ENCODE results near the gene BLM.

Gene BLM

GRCh38 chr15:90857337-90857736 is 140.2 kb downstream of the BLM start:
- DNase-seq: no peak

DNA sequence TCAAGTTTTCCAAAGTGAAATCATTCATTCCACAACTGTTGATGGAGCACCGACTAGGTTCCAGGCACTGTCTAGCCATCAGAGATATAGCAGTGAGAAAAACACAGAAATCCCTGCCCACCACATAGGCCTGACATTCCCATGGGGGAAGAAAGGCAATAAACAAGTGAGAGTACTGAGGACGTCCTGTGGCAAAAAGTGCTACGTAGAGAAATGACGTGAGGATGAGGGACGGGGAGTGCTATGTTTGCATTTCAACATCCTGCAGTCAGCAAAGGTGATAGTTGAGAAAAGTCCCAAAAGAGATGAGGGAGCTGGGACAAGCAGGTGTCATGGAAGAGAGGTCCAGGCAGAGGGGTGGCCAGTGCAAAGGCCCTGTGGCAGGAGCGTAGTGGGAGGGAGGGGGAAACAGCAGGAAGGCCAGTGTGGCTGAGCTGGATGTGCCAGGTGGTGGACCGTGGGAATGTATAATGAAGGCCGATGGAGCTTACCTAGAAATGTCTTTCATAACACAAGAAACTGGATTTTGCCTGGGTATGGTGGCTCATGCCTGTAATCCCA is 140.8 kb downstream of the BLM start:
- DNase-seq: no peak

DNA sequence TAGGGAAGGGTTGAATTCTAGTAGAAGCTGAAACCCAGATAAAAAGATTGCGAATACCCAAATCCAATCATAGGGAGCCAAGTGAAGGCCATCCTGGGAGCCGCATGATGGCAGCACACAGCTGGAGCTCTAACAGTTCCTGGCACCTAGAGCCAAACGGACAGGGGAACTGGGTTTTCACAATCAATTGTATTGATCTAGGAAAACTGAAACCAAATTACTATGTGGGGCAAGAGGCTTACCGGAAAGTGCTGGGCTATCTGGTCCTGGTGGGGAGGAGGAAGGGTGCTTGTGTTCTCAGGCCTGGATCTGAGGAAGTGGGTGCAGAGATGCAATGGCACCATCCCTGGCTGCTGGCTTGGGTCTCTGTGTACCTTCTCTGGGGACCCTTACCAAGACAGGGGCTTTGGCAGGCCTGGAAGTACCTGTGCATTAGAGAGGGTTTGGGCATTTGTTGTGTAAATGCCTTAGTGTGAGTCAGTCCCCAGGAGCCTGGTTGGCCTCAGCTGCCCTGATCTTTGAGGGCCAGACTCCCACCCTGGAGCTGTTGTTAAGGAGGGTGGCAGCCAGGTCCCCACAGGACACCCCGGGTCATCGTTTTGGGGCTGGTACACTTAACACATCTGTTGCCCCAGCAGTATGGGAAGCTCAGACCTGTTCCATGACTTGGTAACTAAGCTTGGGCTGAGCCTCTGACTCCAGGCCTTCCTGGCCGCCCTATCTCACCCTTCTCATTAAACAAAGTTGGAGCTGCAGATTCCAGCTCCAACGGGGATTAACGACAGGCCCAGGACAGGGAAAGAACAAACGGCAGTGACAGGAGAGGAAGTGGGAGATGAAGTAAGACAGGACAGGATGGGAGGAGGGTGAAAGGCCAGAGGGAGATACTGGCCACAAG is 142.3 kb downstream of the BLM start:
- DNase-seq: no peak

DNA sequence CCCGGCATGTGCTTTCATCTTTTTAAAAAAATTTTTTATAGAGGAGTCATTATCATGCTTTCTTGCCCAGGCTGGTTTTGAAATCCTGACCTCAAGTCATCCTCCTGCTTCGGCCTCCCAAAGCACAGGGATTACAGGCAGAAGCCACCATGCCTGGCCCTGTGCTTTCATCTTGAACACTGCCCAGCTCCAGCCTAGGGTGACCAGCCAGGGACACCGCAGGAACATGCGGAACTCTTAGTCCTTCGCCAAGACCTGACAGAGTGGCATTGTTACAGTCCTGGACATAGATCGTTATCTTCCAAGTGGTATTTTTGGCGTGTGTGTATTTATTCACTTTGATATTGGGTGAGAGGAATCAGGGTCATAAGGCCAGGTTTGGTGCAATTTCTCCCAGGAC is 143.3 kb downstream of the BLM start:
- DNase-seq: no peak

- no peak for DNase-seq
Measured at GRCh38 chr15:90860942-90861675, 144.0 kb downstream of the BLM start.

DNA sequence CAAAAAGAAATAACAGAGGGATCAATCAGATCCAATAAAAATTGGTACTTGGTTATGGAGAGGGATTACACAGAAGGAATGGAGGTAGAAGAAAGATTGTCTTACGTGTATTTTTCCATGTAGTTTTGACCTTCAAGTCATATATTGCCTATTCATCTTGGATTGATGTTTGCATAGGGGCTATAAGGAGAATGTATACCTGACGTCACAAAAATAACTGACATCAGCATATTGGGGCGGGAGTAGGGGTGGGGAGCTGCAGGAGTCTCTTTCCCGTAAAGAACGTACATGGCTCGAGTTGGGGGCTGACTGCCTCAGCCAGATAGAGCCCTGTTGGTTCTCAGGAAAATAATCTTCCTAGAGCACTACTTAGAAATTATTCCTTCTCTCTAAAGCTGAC is 145.3 kb downstream of the BLM start:
- DNase-seq: no peak

DNA sequence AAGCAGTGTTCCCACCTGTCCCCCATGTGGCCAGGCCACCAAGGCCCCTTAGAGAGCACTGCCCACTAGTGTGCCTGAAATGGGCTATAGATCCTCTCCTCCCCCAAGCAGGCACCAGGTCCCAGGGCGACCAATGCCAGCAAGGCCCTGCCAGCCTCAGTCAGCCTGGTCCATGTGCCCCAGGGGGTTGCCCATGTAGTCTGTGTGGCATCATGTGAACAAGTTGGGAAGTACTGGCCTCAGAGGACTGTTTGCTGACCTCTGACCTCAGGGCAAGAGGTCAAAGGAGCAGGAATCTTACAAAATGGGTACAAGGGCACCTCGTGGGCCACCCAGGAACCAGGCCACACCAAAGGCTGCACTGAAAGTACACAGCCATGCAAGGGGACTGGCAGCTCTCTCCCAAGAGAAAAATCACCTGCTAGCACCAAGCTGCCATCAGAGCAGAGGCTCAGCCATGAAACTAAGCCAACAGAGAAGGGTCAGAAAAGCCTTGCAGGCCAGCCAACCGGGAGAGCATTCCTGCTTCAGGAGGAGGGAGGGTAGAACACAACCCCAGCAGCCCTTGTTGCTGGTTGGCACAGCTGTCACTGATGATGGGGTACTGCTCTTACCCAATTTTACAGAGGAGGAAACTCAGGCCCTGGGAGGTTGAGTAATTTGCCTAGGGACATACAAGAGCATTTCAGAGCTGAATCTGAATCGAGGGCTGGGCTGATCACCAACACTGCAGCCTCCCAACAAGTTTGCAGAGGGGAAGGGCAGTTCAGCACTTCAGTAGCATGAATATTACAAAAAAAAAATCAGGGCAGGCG is 146.0 kb downstream of the BLM start:
- no peak for DNase-seq

GRCh38 chr15:90863987-90864386 is 146.8 kb downstream of the BLM start:
- no peak for DNase-seq

DNA sequence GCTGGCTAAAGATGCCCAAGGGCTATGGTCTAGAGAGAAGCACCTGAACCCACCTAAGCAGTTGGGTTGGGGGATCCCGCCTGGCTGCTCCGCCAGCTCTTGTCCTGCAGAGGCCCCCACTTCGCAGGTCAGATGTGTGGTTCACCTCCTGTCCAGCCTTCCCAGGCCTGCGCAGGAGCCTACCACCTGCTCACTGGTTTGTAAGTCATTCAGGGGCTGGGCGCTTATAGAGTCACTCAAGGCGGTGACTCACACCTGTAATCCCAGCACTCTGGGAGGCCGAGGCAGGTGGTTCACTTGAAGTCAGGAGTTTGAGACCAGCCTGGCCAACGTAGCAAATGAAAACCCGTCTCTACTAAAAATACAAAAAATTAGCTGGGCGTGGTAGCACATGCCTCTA is 147.4 kb downstream of the BLM start:
- no peak for DNase-seq

GRCh38 chr15:90865702-90866101 is 148.6 kb downstream of the BLM start:
- no peak for DNase-seq

Data from hematopoietic multipotent progenitor cell treated with erythropoietin and hydrocortisone succinate and interleukin-3 and kit ligand, for 8 days (in vitro differentiated cells).